GM12891 (cell line): Measurements from ENCODE around the gene FAM186B.

ENCODE experiments used
- POLR2AphosphoS5 ChIP-seq: IDR thresholded peaks from 2 replicates; pipeline ENCODE4 v1.6.1; 2011; ENCODE audit warnings: low read depth, low read length, control low read depth
- TAF1 ChIP-seq: IDR thresholded peaks from 2 replicates; pipeline ENCODE4 v1.6.1; 2011; ENCODE audit warnings: low read depth, low read length, control low read depth

DNA sequence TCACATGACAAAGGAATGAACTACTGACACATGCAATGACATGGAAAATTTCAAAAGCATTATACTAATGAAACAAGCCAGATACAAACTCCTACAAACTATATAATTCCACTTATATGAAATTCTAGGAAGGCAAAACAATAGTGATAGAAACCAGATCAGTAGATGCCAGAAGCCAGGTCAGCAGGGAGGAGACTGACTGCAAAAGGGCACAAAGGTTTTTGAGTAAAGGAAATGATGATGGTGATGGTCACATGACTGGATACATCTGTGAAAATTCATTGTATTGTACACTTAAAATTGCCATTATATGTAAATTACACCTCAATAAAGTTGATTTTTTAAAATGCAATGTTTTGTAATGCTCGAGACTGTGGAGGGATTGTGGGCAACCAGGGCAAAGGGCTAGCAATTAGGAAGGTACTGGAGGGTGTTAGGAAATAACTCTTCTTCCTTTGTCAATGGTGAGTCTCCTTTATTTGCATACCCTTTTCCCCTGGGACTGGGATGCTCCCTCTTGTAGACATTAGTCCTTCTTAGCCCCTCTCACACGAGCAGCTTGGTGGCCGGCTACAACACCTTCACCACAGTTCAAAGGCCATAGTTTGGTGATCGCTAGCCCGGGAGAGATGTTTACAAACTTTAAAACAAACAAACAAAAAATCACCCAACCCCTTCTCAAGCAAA lies 11.2 kb upstream of the FAM186B start:
- no peak for TF ChIP-seq POLR2AphosphoS5
- no peak for TF ChIP-seq TAF1
